Measurements from ENCODE around the gene LGR4.

DNA sequence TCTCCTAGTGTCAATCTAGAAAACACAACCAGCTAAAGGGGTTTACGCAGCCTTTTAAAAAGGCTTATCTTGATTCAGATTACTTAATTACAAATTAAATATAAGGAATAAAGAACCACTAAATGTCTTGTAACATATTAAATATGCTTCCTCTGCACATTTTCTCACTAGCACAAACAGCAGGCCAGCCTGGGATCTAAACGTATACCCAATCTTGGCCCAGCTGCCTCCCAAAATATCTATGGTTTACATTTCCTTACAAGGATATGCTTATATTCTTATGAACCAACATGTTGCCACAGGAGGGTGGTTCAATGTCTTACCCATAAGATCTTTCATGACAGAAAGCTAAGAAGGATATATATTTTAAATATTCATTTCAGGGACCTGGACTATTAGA, 7.7 kb downstream of the LGR4 start:
- TF ChIP-seq YY1 (IDR thresholded peaks at IDR 0.05; ENCODE audit: insufficient read depth, insufficient read length) (no peak), ZNF274 (IDR thresholded peaks at IDR 0.05; ENCODE audit: low read depth, low read length) (no peak)
